HFF-Myc (cell line): ENCODE results near the gene RBBP6.
"Not testable (repeated sequence)": the region's sequence is repeated elsewhere in the genome, so short reads cannot be mapped to it uniquely, and the experiment has no call there.

ENCODE experiments used
- DNase-seq: peaks from one replicate; pipeline ENCODE4 v3.0.0-alpha.2; 2011; ENCODE audit warnings: low read depth; ENCODE audit errors: extremely low read depth
- H3K4me3 ChIP-seq: replicated peaks from 2 replicates; pipeline ENCODE4 v1.5.1; 2011; ENCODE audit warnings: low read depth, mild to moderate bottlenecking, control low read depth, low read length
- CTCF ChIP-seq: IDR thresholded peaks from 2 replicates; pipeline ENCODE4 v1.5.1; 2012; ENCODE audit warnings: mild to moderate bottlenecking, low read depth, low read length, control low read depth; ENCODE audit errors: missing control alignments

The RBBP6 gene

DNA sequence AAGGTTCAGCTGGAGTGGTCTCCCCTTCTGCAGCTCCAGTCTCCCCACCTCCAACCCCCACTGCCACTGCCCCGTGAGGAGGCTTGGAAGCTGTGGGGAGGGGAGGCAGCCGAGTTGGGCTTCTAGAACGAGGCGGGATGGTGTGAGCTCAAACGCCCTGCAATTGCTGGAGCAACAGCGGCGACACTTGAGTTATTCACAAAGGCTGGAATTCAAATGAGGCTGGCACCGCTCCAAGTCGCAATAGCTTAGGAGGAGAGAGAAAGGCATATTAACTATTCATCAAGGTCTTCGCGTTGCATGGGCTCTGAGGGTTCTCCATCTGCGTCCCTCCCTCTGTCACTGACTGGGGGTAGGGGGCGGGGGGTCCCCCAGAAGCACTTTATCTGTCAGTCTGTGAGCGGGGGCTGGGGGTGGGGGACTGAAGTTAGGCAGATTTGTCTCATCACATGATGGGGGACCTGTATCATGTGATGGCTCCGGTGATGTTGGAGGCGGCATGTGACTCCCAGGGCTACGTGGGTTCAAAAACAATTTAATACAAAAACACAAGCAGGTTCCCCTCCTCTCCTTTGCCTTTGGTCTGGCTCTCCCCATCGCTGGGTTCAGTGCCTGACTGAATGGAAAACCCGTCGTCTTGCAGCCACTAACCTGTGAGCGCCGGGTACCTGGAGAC is 70.5 kb downstream of the RBBP6 start:
- no peak for DNase-seq
- TF ChIP-seq CTCF, result no peak
- H3K4me3 ChIP-seq, result no peak overlapping the region

DNA sequence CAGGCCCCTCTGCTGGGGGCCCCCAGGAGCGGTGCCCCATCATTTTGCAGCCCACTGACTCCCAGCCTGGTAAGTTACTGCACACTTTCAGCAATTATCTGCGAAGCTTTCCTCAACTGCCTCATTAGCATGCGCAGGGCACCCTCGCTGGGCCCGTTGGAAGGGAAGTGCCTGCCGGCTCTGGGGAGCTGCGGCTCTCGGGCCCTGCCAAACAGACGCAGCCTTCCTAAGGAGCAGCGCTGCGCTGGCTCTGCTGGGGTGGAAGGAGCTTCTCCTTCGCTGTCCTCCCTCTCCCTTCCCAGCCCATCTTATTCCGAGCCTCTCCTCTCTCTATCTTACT is 71.0 kb downstream of the RBBP6 start:
- no peak for DNase-seq
- H3K4me3 ChIP-seq, result no peak overlapping the region
- no peak for TF ChIP-seq CTCF

DNA sequence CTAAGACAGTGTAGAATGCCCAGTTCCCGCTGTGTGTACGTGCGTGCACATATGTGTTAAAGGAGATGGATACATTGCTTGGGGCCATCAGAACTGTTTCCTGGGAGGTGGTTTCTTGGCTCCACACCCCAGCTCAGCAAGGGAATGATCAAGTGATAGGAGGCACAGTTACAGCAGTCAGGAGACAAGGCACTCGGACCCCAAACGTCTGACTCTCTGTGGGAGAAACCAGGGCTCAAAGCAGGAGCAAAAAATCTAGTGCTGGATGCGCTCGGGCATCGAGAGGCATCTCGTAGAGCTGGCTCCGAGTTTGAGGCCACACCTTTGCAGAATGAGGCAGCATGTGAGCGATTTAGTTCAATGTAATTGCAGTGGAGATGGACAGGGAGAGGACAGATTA is 71.9 kb downstream of the RBBP6 start:
- TF ChIP-seq CTCF, result no peak
- no peak overlapping the region for H3K4me3 ChIP-seq
- DNase-seq, result no peak

DNA sequence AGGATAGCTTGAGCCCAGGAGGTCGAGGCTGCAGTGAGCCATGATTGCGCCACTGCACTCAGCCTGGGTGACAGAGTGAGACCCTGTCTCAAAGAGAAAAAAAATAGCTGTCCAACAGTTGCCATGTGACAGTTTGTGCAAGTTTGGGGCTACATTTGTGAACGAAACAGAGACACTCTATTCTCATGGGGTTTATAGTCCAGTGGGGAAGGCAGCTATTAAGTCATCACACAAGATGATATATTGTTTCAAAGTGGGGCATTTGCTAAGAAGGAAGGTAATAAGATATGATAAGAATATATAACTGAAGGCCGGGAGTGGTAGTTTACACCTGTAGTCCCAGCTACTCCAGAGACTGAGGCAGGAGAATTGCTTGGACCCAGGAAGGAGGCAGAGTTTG is 73.3 kb downstream of the RBBP6 start:
- no peak overlapping the region for H3K4me3 ChIP-seq
- no peak for TF ChIP-seq CTCF
- no peak for DNase-seq

- not testable (repeated sequence) for H3K4me3 ChIP-seq, DNase-seq
Measured at GRCh38 chr16:24613267-24613666, 73.9 kb downstream of the RBBP6 start.

- DNase-seq, result no peak
- no peak overlapping the region for H3K4me3 ChIP-seq
- TF ChIP-seq CTCF, result no peak
Measured at GRCh38 chr16:24617502-24617901, 78.1 kb downstream of the RBBP6 start.
